Ectodermal cell (in vitro differentiated cells): ENCODE results near the gene LDB3.

Source experiments
- H3K27ac ChIP-seq: 2 replicates; pipeline ENCODE4 v1.7.0; 2013; ENCODE audit warnings: mild to moderate bottlenecking, low read depth, low read length; ENCODE audit not compliant: insufficient read depth, poor library complexity, severe bottlenecking
- H3K27me3 ChIP-seq: 2 replicates; pipeline ENCODE4 v1.7.0; 2013; ENCODE audit warnings: mild to moderate bottlenecking, low read length; ENCODE audit not compliant: insufficient read depth, control insufficient read depth, poor library complexity, severe bottlenecking
- H3K36me3 ChIP-seq: one replicate; pipeline ENCODE4 v1.7.0; 2013; ENCODE audit warnings: low read length; ENCODE audit not compliant: control insufficient read depth, insufficient read depth
- H3K4me1 ChIP-seq: one replicate; pipeline ENCODE4 v1.7.0; 2013; ENCODE audit warnings: low read length; ENCODE audit not compliant: control insufficient read depth, insufficient read depth
- H3K4me3 ChIP-seq: 2 replicates; pipeline ENCODE4 v1.7.0; 2013; ENCODE audit warnings: low read depth, low read length, control low read depth; ENCODE audit not compliant: insufficient read depth
- H3K9me3 ChIP-seq: 2 replicates; pipeline ENCODE4 v1.7.0; 2013; ENCODE audit warnings: mild to moderate bottlenecking, low read length, moderate library complexity; ENCODE audit not compliant: control insufficient read depth
- WGBS, 2 experiments: methylation state at CpG; one replicate each; pipeline ENCODE4 v1.1.7; 2013; ENCODE audit warnings: missing lambda C conversion rate in 2 of 2; 5-methylcytosine and 5-hydroxymethylcytosine counted together

LDB3 gene

GRCh38 chr10:86673216-86673826, 5.0 kb downstream of the LDB3 start:
- Histone ChIP-seq H3K27me3 (no peaks in the 10 kb centered on the region), H3K4me1 (peaks cover 37% of the 10 kb centered on the region), H3K36me3 (no peaks in the 10 kb centered on the region), H3K27ac (no peak overlapping the region), H3K9me3 (no peaks in the 10 kb centered on the region), H3K4me3 (no peak overlapping the region)
- 53 to 63% methylated on average over 6 of the region's 6 CpGs for WGBS, 2 experiments

- 59% methylated on average over 11 of the region's 11 CpGs for WGBS, 2 experiments
- no peak overlapping the region for H3K4me3 ChIP-seq
- H3K27me3 ChIP-seq = no peaks in the 10 kb centered on the region
- peaks cover 30% of the 10 kb centered on the region for H3K4me1 ChIP-seq
- H3K27ac ChIP-seq = no peak overlapping the region
- no peaks in the 10 kb centered on the region for H3K36me3 ChIP-seq
- H3K9me3 ChIP-seq = no peaks in the 10 kb centered on the region
These were observed 5.7 kb downstream of the LDB3 start for GRCh38 chr10:86673827-86674581.

- WGBS, 2 experiments = 88 to 92% methylated on average over 2 to 3 of the region's 3 CpGs
These were observed 6.6 kb downstream of the LDB3 start for GRCh38 chr10:86674912-86675311.

GRCh38 chr10:86677374-86677773, 9.1 kb downstream of the LDB3 start:
- WGBS, 2 experiments = 89 to 93% methylated on average over 6 of the region's 6 CpGs
- no peak overlapping the region for H3K27ac ChIP-seq
- H3K9me3 ChIP-seq = no peaks in the 10 kb centered on the region
- no peaks in the 10 kb centered on the region for H3K27me3 ChIP-seq
- peaks cover 28% of the 10 kb centered on the region for H3K4me1 ChIP-seq
- H3K36me3 ChIP-seq = no peaks in the 10 kb centered on the region
- no peak overlapping the region for H3K4me3 ChIP-seq

More at GRCh38 chr10:86674912-86675311, 6.6 kb downstream of the LDB3 start:
- H3K4me3 ChIP-seq = no peak overlapping the region
- peaks cover 28% of the 10 kb centered on the region for H3K4me1 ChIP-seq
- no peaks in the 10 kb centered on the region for H3K9me3 ChIP-seq
- H3K36me3 ChIP-seq = no peaks in the 10 kb centered on the region
- H3K27me3 ChIP-seq = no peaks in the 10 kb centered on the region
- H3K27ac ChIP-seq = no peak overlapping the region

- Histone ChIP-seq H3K4me3 (no peak overlapping the region), H3K27me3 (no peaks in the 10 kb centered on the region), H3K4me1 (peaks cover 11% of the 10 kb centered on the region), H3K36me3 (no peaks in the 10 kb centered on the region), H3K9me3 (no peaks in the 10 kb centered on the region), H3K27ac (no peak overlapping the region)
- WGBS, 2 experiments = 94% methylated on average over 13 of the region's 13 CpGs
These were observed 10.9 kb downstream of the LDB3 start for GRCh38 chr10:86678999-86679792.

GRCh38 chr10:86681047-86681446, 12.7 kb downstream of the LDB3 start:
- Histone ChIP-seq H3K9me3 (no peaks in the 10 kb centered on the region), H3K27ac (no peak overlapping the region), H3K4me1 (peaks cover 18% of the 10 kb centered on the region), H3K36me3 (no peaks in the 10 kb centered on the region), H3K4me3 (no peak overlapping the region), H3K27me3 (no peaks in the 10 kb centered on the region)
- WGBS, 2 experiments = 85 to 87% methylated on average over 14 of the region's 14 CpGs

- H3K36me3 ChIP-seq = no peaks in the 10 kb centered on the region
- 85 to 87% methylated on average over 22 of the region's 22 CpGs for WGBS, 2 experiments
- H3K9me3 ChIP-seq = no peaks in the 10 kb centered on the region
These were observed 13.5 kb downstream of the LDB3 start for GRCh38 chr10:86681722-86682386.

GRCh38 chr10:86682675-86683074, 14.4 kb downstream of the LDB3 start:
- H3K4me1 ChIP-seq = peaks cover 21% of the 10 kb centered on the region
- no peaks in the 10 kb centered on the region for H3K27me3 ChIP-seq
- H3K9me3 ChIP-seq = no peaks in the 10 kb centered on the region
- H3K36me3 ChIP-seq = no peaks in the 10 kb centered on the region
- no peak overlapping the region for H3K4me3 ChIP-seq
- 68 to 71% methylated on average over 2 of the region's 2 CpGs for WGBS, 2 experiments
- H3K27ac ChIP-seq = no peak overlapping the region

More at GRCh38 chr10:86681722-86682386, 13.5 kb downstream of the LDB3 start:
- Histone ChIP-seq H3K4me1 (peaks cover 18% of the 10 kb centered on the region), H3K27ac (no peak overlapping the region), H3K4me3 (no peak overlapping the region), H3K27me3 (no peaks in the 10 kb centered on the region)

- 37 to 41% methylated on average over 9 of the region's 9 CpGs for whole genome bisulfite sequencing, 2 experiments
- no peak overlapping the region for H3K27ac ChIP-seq
- peaks cover 25% of the 10 kb centered on the region for H3K4me1 ChIP-seq
- H3K36me3 ChIP-seq = no peaks in the 10 kb centered on the region
- no peaks in the 10 kb centered on the region for H3K27me3 ChIP-seq
- H3K4me3 ChIP-seq = no peak overlapping the region
- no peaks in the 10 kb centered on the region for H3K9me3 ChIP-seq
These were observed 16.2 kb downstream of the LDB3 start for GRCh38 chr10:86684331-86685097.
